Osteoblast (primary cell): ENCODE measurements around the gene GSTM3. TPM values are rescaled to one million over a fixed set of nuclear protein-coding genes. Genes with fewer than 3 reads are reported as not detected.
"Not testable (repeated sequence)": the region's sequence is repeated elsewhere in the genome, so short reads cannot be mapped to it uniquely, and the experiment has no call there.

Experiments used
- DNase-seq: peaks from one replicate; pipeline ENCODE4 v3.0.0; 2011; ENCODE audit warnings: low spot score, mixed read lengths; ENCODE audit not compliant: insufficient read length; ENCODE audit errors: missing footprints
- H2AFZ ChIP-seq: 2 replicates; pipeline ENCODE4 v1.6.0; 2011; ENCODE audit warnings: mild to moderate bottlenecking, low read length
- H3K27ac ChIP-seq: 2 replicates; pipeline ENCODE4 v1.5.1; 2011; ENCODE audit warnings: mild to moderate bottlenecking, low read depth, low read length, moderate library complexity
- H3K27me3 ChIP-seq: 2 replicates; pipeline ENCODE4 v1.6.0; 2012; ENCODE audit warnings: mild to moderate bottlenecking, control low read depth, inconsistent platforms, low read length, moderate library complexity; ENCODE audit not compliant: insufficient read depth
- H3K36me3 ChIP-seq: 2 replicates; pipeline ENCODE4 v1.5.1; 2011; ENCODE audit warnings: mild to moderate bottlenecking, low read length, control low read depth, moderate library complexity; ENCODE audit not compliant: insufficient read depth
- H3K4me1 ChIP-seq: 2 replicates; pipeline ENCODE4 v1.5.1; 2011; ENCODE audit warnings: mild to moderate bottlenecking, low read length, control low read depth, moderate library complexity; ENCODE audit not compliant: insufficient read depth
- H3K4me2 ChIP-seq: 2 replicates; pipeline ENCODE4 v1.6.0; 2011; ENCODE audit warnings: mild to moderate bottlenecking, low read length; ENCODE audit not compliant: insufficient read depth
- H3K4me3 ChIP-seq: fragments of 200-600 bp; sonication (generic); 3 replicates; pipeline ENCODE4 v1.5.1; 2012; ENCODE audit warnings: mild to moderate bottlenecking, low read length, inconsistent platforms; ENCODE audit not compliant: insufficient read depth
- H3K79me2 ChIP-seq: 2 replicates; pipeline ENCODE4 v1.6.0; 2012; ENCODE audit warnings: mild to moderate bottlenecking, low read length, control low read depth, inconsistent platforms; ENCODE audit not compliant: insufficient read depth
- H3K9me3 ChIP-seq: 2 replicates; pipeline ENCODE4 v1.5.1; 2011; ENCODE audit warnings: low read depth, low read length, control low read depth
- H4K20me1 ChIP-seq: 2 replicates; pipeline ENCODE4 v1.6.0; 2012; ENCODE audit warnings: mild to moderate bottlenecking, low read length, control low read depth; ENCODE audit not compliant: insufficient read depth
- CTCF ChIP-seq: IDR thresholded peaks from 2 replicates; pipeline ENCODE4 v1.5.1; 2011; ENCODE audit warnings: mild to moderate bottlenecking, low read depth, low read length, moderate library complexity; ENCODE audit errors: extremely low read depth
- total RNA-seq: library from RNA; depleted of rRNA; stranded (reverse); fragments of >200 nt; gene quantifications from 2 replicates; pipeline ENCODE4 v1.2.3, GENCODE V29; 2012

The GSTM3 gene
- total RNA-seq, 1 donor = 49.9 TPM

GRCh38 chr1:109714661-109715372, 26.0 kb downstream of the GSTM3 start:
- Histone ChIP-seq H3K4me1 (peaks cover 7% of the 10 kb centered on the region), H2AFZ (no peak overlapping the region), H3K27me3 (no peaks in the 10 kb centered on the region), H3K36me3 (no peaks in the 10 kb centered on the region), H3K9me3 (no peaks in the 10 kb centered on the region), H3K4me3 (no peak overlapping the region), H4K20me1 (no peaks in the 10 kb centered on the region), H3K27ac (no peak overlapping the region), H3K4me2 (no peak overlapping the region), H3K79me2 (no peaks in the 10 kb centered on the region)
- TF ChIP-seq CTCF = no peak
- DNase-seq = no peak

GRCh38 chr1:109713636-109714035, 27.2 kb downstream of the GSTM3 start:
- no peaks in the 10 kb centered on the region for H3K79me2 ChIP-seq
- DNase-seq = peak; percentile 79
- H3K4me3 ChIP-seq = no peak overlapping the region
- TF ChIP-seq CTCF = no peak
- no peaks in the 10 kb centered on the region for H3K27me3 ChIP-seq
- no peak overlapping the region for H2AFZ ChIP-seq
- H3K4me1 ChIP-seq = no peaks in the 10 kb centered on the region
- no peaks in the 10 kb centered on the region for H3K9me3 ChIP-seq
- H3K36me3 ChIP-seq = no peaks in the 10 kb centered on the region
- no peaks in the 10 kb centered on the region for H4K20me1 ChIP-seq
- no peak overlapping the region for H3K27ac ChIP-seq
- H3K4me2 ChIP-seq = no peak overlapping the region

- Histone ChIP-seq H2AFZ (peak overlapping the region; percentile 46), H3K27me3 (no peaks in the 10 kb centered on the region), H3K79me2 (no peaks in the 10 kb centered on the region), H3K4me2 (peak overlapping the region; percentile 75), H3K9me3 (no peaks in the 10 kb centered on the region), H4K20me1 (no peaks in the 10 kb centered on the region), H3K27ac (no peak overlapping the region), H3K4me3 (peak overlapping the region; percentile 64), H3K36me3 (no peaks in the 10 kb centered on the region), H3K4me1 (no peaks in the 10 kb centered on the region)
- no peak for TF ChIP-seq CTCF
- DNase-seq = no peak
Measured at GRCh38 chr1:109712321-109712864, 28.4 kb downstream of the GSTM3 start.

DNA sequence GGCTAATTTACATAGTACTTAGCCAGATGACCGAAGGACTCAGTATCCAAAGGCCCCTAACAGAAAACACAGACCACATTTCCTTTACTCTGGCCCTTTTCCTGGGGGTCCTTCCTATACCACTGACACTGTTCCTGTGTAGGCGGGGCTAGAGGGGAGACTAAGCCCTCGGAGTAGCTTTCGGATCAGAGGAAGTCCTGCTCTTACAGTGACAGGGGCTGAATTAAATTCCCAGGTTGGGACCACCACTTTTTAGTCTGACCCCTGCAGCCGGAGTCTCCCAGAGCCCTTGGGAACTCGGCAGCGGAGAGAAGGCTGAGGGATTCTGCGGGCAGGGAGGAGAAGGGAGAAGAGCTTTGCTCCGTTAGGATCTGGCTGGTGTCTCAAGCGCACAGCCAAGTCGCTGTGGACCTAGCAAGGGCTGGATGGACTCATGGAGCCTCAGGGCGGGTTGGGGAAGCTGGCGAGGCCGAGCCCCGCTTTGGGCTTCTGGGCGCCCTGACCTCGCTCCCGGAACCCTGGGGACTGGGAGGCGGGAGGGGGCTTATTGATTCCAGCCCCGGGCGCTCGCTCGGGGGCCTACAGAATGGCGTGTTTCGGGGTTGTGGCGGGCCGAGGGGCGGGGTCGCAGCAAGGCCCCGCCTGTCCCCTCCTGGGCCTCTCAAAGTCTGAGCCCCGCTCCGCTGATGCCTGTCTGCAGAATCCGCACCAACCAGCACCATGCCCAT, 29.1 kb downstream of the GSTM3 start, which contains the start of gene GSTM5:
GSTM5 (plus strand) TSS at position 659 of the 728 bp plus-strand sequence; CDS start at position 721, 62 bp downstream.
- Histone ChIP-seq H3K4me2 (peak within 1 kb of the TSS; percentile 75), H2AFZ (peak within 1 kb of the TSS; percentile 46), H3K4me3 (peak within 1 kb of the TSS; percentile 64)
- H3K27me3 ChIP-seq, H3K9me3 ChIP-seq, DNase-seq, H3K36me3 ChIP-seq, H4K20me1 ChIP-seq, H3K79me2 ChIP-seq, H3K27ac ChIP-seq, H3K4me1 ChIP-seq: not testable (repeated sequence)

DNA sequence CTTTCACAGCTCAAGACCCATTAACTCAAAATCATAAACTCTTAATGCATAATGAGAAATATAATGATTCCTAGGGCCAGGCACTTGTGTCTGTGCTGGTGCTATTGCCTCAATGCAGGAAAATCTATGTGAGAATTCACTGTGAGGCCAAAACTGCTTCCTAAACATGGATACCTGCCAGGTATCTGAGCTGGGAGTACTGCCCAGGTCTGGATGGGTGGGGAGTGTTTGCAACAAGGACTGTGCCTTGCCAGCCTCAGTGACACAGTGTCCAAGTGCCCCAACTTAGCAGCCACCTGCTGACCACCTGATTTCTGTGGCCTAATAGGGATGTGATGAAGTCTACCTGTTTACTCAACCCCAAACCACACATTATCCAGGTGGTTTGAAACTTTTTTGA, 31.0 kb downstream of the GSTM3 start:
- H3K4me1 ChIP-seq, H3K9me3 ChIP-seq, H3K27me3 ChIP-seq, DNase-seq, H3K27ac ChIP-seq, H3K4me2 ChIP-seq, H3K4me3 ChIP-seq, H3K79me2 ChIP-seq, H3K36me3 ChIP-seq, H2AFZ ChIP-seq, H4K20me1 ChIP-seq: not testable (repeated sequence)

DNA sequence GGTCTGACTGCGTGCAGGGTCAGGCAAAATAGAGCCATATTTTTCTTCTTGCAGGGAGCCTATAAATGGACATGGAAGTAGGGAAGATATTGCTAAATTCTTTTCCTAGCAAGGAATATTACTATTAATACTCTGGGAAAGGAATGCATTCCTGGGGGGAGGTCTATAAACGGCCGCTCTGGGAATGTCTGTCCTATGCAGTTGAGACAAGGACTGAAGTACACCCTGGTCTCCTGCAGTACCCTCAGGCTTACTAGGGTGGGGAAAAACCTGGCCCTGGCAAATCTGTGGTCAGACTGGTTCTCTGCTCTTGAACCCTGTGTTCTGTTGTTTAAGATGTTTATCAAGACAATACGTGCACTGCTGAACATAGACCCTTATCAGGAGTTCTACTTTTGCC, 31.9 kb downstream of the GSTM3 start:
- H3K79me2 ChIP-seq, H3K27me3 ChIP-seq, H4K20me1 ChIP-seq, DNase-seq, H3K4me2 ChIP-seq, H3K9me3 ChIP-seq, H3K36me3 ChIP-seq, H3K4me1 ChIP-seq, H3K4me3 ChIP-seq, H3K27ac ChIP-seq, H2AFZ ChIP-seq: not testable (repeated sequence)
